Esophagus squamous epithelium (tissue), 5 donors: Measurements from ENCODE around the gene CACTIN. TPM values are rescaled to one million over a fixed set of nuclear protein-coding genes. Genes with fewer than 3 reads are reported as not detected.

Source experiments
- DNase-seq: peaks from one replicate; lab custom pipeline; 2025; lab: John Stamatoyannopoulos, UW
- H3K27ac ChIP-seq, 4 donors: fragments of 200-600 bp; sonication (generic); one replicate each; pipeline ENCODE4 v1.5.1; 2016 to 2019; ENCODE audit warnings: mild to moderate bottlenecking in 1 of 4
- H3K27me3 ChIP-seq, 4 donors: fragments of 200-600 bp; sonication (generic); 1 replicate in 3 of 4; 2 replicates in 1 of 4; pipeline versions ENCODE4 v1.5.1 to v1.6.0; 2017 to 2021; ENCODE audit warnings: antibody characterized with exemption in 1 of 4
- H3K36me3 ChIP-seq, 3 donors: fragments of 200-600 bp; sonication (generic); one replicate each; pipeline ENCODE4 v1.5.1; 2016 to 2019
- H3K4me1 ChIP-seq, 3 donors: fragments of 200-600 bp; sonication (generic); one replicate each; pipeline ENCODE4 v1.5.1; 2017 to 2019
- H3K4me3 ChIP-seq, 4 donors: fragments of 200-600 bp; sonication (generic); 1 replicate in 3 of 4; 2 replicates in 1 of 4; pipeline ENCODE4 v1.5.1; 2016 to 2019; ENCODE audit warnings: mild to moderate bottlenecking in 2 of 4, moderate library complexity in 1 of 4
- H3K9me3 ChIP-seq, 3 donors: fragments of 200-600 bp; sonication (generic); one replicate each; pipeline ENCODE4 v1.5.1; 2016 to 2019
- CTCF ChIP-seq, 6 experiments: fragments of 450-650 bp in 4 of 6; fragments of 200-600 bp in 2 of 6; sonication (generic) in 2 of 6; IDR thresholded peaks; one replicate each; pipeline ENCODE4 v1.5.1; 2016 to 2019; ENCODE audit warnings: antibody characterized with exemption in 6 of 6, mild to moderate bottlenecking in 4 of 6, moderate library complexity in 4 of 6
- POLR2A ChIP-seq, 4 donors: fragments of 450-650 bp; IDR thresholded peaks; one replicate each; pipeline ENCODE4 v1.6.1; 2017; ENCODE audit warnings: antibody characterized with exemption in 4 of 4, mild to moderate bottlenecking in 4 of 4, moderate library complexity in 3 of 4
- WGBS, 2 donors: methylation state at CpG; one replicate each; pipeline ENCODE4 v1.1.5; 2018; 5-methylcytosine and 5-hydroxymethylcytosine counted together
- intact Hi-C: fragments of 100-400 bp; cut with DNase I; formaldehyde crosslinking; loops from one replicate; pipeline ENCODE4 v1.15.0; 2022
- total RNA-seq, 4 donors: library from RNA; depleted of rRNA; stranded (reverse); fragments of >200 nt; gene quantifications; one replicate each; pipeline ENCODE4 v1.1.0, GENCODE V29; 2016
- donor health status: DM: yes; HTN: yes; CAD: no.

The CACTIN gene
- total RNA-seq, 4 donors from 2014 or later = 15.9 to 26.7 (median 21.3) TPM

DNA sequence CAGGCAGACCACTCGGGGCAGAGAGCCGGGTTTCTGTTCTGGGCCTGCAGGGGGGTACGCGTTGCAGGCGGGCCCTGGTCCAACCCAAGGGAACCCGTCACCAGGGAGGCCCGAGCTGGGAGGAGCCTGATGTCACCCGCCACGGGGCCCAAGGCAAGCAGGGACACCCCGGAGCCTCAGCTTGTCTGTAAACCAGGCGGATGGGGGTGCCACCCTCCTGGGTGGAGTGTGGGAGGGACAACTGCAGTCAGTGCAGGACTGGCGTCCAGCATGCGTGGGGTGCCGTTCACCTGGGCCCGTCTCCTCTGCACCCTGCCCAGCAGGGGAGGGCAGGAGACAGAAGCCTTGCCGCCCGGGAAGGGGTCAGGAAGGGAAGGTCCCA is 7.0 kb downstream of the CACTIN start:
- TF ChIP-seq POLR2A (IDR thresholded peaks at IDR 0.05) = no peak
- no peak for TF ChIP-seq CTCF (IDR thresholded peaks at IDR 0.05)
- Histone ChIP-seq H3K4me1 (peaks cover 4 to 37% (median 5%) of the 10 kb centered on the region in 3 donors), H3K36me3 (peaks cover 0 to 92% (median 9%) of the 10 kb centered on the region in 3 donors), H3K27me3 (no peaks in the 10 kb centered on the region), H3K27ac (no peak overlapping the region), H3K4me3 (no peak overlapping the region), H3K9me3 (no peaks in the 10 kb centered on the region)
- WGBS, 2 donors = 83 to 84% methylated on average over 6 to 10 of the region's 17 CpGs
- intact Hi-C loops = loop anchor here (5.0 kb wide), 1 partner anchor 72 kb away; no protein-coding TSS in a partner anchor
- no peak for DNase-seq

GRCh38 chr19:3618811-3619630 is 7.6 kb downstream of the CACTIN start:
- H3K9me3 ChIP-seq = no peaks in the 10 kb centered on the region
- H3K27me3 ChIP-seq = no peaks in the 10 kb centered on the region
- H3K27ac ChIP-seq = no peak overlapping the region
- H3K4me3 ChIP-seq = no peak overlapping the region
- peaks cover 0 to 98% (median 9%) of the 10 kb centered on the region in 3 donors for H3K36me3 ChIP-seq
- no peak for DNase-seq
- no peak for TF ChIP-seq POLR2A (IDR thresholded peaks at IDR 0.05)
- TF ChIP-seq CTCF (IDR thresholded peaks at IDR 0.05) = no peak
- peaks cover 4 to 36% (median 4%) of the 10 kb centered on the region in 3 donors for H3K4me1 ChIP-seq
- WGBS, 2 donors = 83 to 85% methylated on average over 7 to 12 of the region's 31 CpGs
- intact Hi-C loops = no loop called here

DNA sequence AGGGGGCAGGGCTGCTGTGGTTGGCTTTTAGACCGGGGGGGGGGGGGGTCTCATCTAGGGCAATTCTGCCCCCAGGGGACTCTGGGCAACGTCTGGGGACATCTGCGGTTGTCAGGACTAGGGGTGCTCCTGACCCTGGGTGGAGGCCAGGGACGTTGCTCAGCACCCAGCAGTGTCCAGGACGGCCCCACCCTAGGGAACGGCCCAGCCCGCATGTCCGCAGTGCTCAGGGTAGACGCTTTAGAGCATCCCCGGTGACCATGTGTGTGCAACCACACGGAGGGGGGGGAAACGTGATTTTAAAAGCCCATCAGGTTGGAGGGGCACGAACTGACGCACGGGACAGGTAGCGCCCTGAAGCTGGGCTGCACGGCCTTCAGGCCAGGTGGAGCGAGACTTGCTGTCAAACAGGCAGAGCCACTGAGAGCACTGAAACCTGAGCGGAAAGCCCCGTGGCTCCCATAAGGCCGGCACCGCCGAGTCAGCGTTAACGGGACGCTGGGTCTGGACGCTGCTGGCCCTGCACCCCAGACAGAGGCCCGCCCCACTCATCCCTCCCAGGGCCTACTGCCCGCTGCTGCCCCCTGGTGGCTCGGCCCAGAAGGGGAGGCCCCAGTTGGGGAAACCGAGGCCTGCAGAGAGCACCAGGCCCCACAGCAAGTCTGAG is 8.3 kb downstream of the CACTIN start:
- intact Hi-C loops = no loop called here
- Histone ChIP-seq H3K9me3 (no peaks in the 10 kb centered on the region), H3K27me3 (no peaks in the 10 kb centered on the region), H3K4me1 (peaks cover 4 to 40% (median 6%) of the 10 kb centered on the region in 3 donors), H3K27ac (peak overlapping the region in 3 of 4 donors; percentile 16 to 36 (median 18)), H3K36me3 (peaks cover 0 to 98% (median 4%) of the 10 kb centered on the region in 3 donors), H3K4me3 (peak overlapping the region in 2 of 4 donors; percentile 3 to 37)
- TF ChIP-seq POLR2A (IDR thresholded peaks at IDR 0.05) (no peak), CTCF (IDR thresholded peaks at IDR 0.05) (peak; percentile 85 to 93 (median 91))
- WGBS, 2 donors = 45 to 68% methylated on average over 4 to 9 of the region's 31 CpGs
- no peak for DNase-seq

GRCh38 chr19:3617463-3617862 is 9.1 kb downstream of the CACTIN start:
- DNase-seq = no peak
- no peak for TF ChIP-seq POLR2A (IDR thresholded peaks at IDR 0.05)
- TF ChIP-seq CTCF (IDR thresholded peaks at IDR 0.05) = no peak
- Histone ChIP-seq H3K9me3 (no peaks in the 10 kb centered on the region), H3K36me3 (peaks cover 0 to 98% (median 4%) of the 10 kb centered on the region in 3 donors), H3K4me3 (peak overlapping the region in 1 of 4 donors; percentile 37), H3K27ac (peak overlapping the region in 3 of 4 donors; percentile 16 to 36 (median 18)), H3K4me1 (peaks cover 4 to 48% (median 6%) of the 10 kb centered on the region in 3 donors), H3K27me3 (no peaks in the 10 kb centered on the region)
- 47 to 71% methylated on average over 5 to 10 of the region's 19 CpGs for WGBS, 2 donors
- intact Hi-C loops = no loop called here
